ENCODE measurements around the gene GTF2H2C.
"Not testable (repeated sequence)": the region's sequence is repeated elsewhere in the genome, so short reads cannot be mapped to it uniquely, and the experiment has no call there.

DNA sequence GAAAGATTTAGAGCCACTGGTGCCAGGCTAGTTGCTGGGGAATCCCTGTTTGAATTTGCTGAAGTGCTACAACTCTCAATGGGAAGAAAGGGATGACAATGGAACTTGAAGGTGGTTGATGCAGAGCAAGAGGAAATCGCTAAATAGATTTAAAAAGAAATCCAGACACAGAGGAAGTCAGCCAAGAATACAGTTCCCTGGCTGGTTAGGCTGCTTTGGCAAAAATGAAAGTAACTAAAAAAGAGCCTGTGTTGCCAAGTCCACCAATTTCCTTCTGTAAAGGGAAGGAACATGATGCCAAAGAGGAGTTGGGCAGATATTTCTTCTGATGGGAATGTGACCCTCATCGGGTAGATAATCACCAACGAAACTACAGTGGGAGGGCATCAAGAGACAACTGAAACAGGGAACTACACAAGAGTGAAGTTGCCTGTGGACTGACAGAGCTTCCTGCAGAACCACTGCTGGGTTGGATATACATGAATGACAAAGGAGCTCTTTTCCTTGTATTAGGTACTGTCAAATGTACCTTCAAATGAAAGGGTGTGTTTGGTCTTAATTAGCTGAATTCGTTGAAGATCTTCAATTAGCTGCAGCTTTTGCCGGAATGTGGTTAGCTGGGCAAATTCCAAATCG lies 49.0 kb downstream of the GTF2H2C start:
- TF ChIP-seq, protein P1, sequence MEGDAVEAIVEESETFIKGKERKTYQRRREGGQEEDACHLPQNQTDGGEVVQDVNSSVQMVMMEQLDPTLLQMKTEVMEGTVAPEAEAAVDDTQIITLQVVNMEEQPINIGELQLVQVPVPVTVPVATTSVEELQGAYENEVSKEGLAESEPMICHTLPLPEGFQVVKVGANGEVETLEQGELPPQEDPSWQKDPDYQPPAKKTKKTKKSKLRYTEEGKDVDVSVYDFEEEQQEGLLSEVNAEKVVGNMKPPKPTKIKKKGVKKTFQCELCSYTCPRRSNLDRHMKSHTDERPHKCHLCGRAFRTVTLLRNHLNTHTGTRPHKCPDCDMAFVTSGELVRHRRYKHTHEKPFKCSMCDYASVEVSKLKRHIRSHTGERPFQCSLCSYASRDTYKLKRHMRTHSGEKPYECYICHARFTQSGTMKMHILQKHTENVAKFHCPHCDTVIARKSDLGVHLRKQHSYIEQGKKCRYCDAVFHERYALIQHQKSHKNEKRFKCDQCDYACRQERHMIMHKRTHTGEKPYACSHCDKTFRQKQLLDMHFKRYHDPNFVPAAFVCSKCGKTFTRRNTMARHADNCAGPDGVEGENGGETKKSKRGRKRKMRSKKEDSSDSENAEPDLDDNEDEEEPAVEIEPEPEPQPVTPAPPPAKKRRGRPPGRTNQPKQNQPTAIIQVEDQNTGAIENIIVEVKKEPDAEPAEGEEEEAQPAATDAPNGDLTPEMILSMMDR (IDR thresholded peaks at IDR 0.05; ENCODE audit: poor library complexity, severe bottlenecking), result not testable (repeated sequence)
- not testable (repeated sequence) for TF ChIP-seq POLR2AphosphoS5 (IDR thresholded peaks at IDR 0.05); EP300 (conservative IDR thresholded peaks at IDR 0.05; ENCODE audit: poor library complexity, severe bottlenecking); MXI1 (conservative IDR thresholded peaks at IDR 0.05; ENCODE audit: poor library complexity, severe bottlenecking); SMC3 (conservative IDR thresholded peaks at IDR 0.05; ENCODE audit: poor library complexity); EZH2 (IDR thresholded peaks at IDR 0.05; ENCODE audit: borderline replicate concordance, insufficient read depth, low read length, poor library complexity, severe bottlenecking); RAD21 (conservative IDR thresholded peaks at IDR 0.05); TAF1 (IDR thresholded peaks at IDR 0.05; ENCODE audit: low read depth)
- TF ChIP-seq, protein P2, sequence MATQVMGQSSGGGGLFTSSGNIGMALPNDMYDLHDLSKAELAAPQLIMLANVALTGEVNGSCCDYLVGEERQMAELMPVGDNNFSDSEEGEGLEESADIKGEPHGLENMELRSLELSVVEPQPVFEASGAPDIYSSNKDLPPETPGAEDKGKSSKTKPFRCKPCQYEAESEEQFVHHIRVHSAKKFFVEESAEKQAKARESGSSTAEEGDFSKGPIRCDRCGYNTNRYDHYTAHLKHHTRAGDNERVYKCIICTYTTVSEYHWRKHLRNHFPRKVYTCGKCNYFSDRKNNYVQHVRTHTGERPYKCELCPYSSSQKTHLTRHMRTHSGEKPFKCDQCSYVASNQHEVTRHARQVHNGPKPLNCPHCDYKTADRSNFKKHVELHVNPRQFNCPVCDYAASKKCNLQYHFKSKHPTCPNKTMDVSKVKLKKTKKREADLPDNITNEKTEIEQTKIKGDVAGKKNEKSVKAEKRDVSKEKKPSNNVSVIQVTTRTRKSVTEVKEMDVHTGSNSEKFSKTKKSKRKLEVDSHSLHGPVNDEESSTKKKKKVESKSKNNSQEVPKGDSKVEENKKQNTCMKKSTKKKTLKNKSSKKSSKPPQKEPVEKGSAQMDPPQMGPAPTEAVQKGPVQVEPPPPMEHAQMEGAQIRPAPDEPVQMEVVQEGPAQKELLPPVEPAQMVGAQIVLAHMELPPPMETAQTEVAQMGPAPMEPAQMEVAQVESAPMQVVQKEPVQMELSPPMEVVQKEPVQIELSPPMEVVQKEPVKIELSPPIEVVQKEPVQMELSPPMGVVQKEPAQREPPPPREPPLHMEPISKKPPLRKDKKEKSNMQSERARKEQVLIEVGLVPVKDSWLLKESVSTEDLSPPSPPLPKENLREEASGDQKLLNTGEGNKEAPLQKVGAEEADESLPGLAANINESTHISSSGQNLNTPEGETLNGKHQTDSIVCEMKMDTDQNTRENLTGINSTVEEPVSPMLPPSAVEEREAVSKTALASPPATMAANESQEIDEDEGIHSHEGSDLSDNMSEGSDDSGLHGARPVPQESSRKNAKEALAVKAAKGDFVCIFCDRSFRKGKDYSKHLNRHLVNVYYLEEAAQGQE (IDR thresholded peaks at IDR 0.05; ENCODE audit: borderline replicate concordance), result not testable (repeated sequence)

Measured in neural cell (in vitro differentiated cells).